ENCODE measurements around the gene RNF7.
"Not testable (repeated sequence)": the region's sequence is repeated elsewhere in the genome, so short reads cannot be mapped to it uniquely, and the experiment has no call there.

RNF7 gene

GRCh38 chr3:141735770-141736465, 2.2 kb upstream of the RNF7 start:
- no peak for DNase-seq

- DNase-seq: no peak
Observed at GRCh38 chr3:141737093-141737492, 1.0 kb upstream of the RNF7 start.

- no peak for DNase-seq
Observed at GRCh38 chr3:141737678-141738021, 448 bp upstream of the RNF7 start.

- no peak for DNase-seq
Observed at GRCh38 chr3:141738891-141739363, 829 bp downstream of the RNF7 start.

GRCh38 chr3:141739731-141740130, 1.6 kb downstream of the RNF7 start:
- DNase-seq: no peak

- DNase-seq: no peak
Observed at GRCh38 chr3:141740349-141740748, 2.3 kb downstream of the RNF7 start.

- no peak for DNase-seq
Observed at GRCh38 chr3:141743305-141743704, 5.2 kb downstream of the RNF7 start.

- no peak for DNase-seq
Observed at GRCh38 chr3:141746962-141747361, 8.9 kb downstream of the RNF7 start.

- no peak for DNase-seq
Observed at GRCh38 chr3:141753399-141753798, 15.3 kb downstream of the RNF7 start.

GRCh38 chr3:141754032-141754431, 15.9 kb downstream of the RNF7 start:
- no peak for DNase-seq

- not testable (repeated sequence) for DNase-seq
Observed at GRCh38 chr3:141762552-141762951, 24.5 kb downstream of the RNF7 start.

- DNase-seq: no peak
Observed at GRCh38 chr3:141763088-141763750, 25.1 kb downstream of the RNF7 start, which contains the start of gene GRK7. TSS of gene GRK7 (plus strand) at chr3:141763408. CDS start at chr3:141778285, 14,877 bp downstream.

- no peak for DNase-seq
Observed at GRCh38 chr3:141764045-141764444, 25.9 kb downstream of the RNF7 start.

- no peak for DNase-seq
Observed at GRCh38 chr3:141764465-141764864, 26.4 kb downstream of the RNF7 start.

GRCh38 chr3:141764986-141765385, 26.9 kb downstream of the RNF7 start:
- DNase-seq: no peak

GRCh38 chr3:141767066-141767465, 29.0 kb downstream of the RNF7 start:
- no peak for DNase-seq

- no peak for DNase-seq
Observed at GRCh38 chr3:141769221-141769894, 31.3 kb downstream of the RNF7 start.

- no peak for DNase-seq
Observed at GRCh38 chr3:141773676-141774075, 35.6 kb downstream of the RNF7 start.

GRCh38 chr3:141776376-141776775, 38.3 kb downstream of the RNF7 start:
- DNase-seq: no peak

- DNase-seq: no peak
Observed at GRCh38 chr3:141776885-141777284, 38.8 kb downstream of the RNF7 start.

- DNase-seq: no peak
Observed at GRCh38 chr3:141777957-141778813, 40.1 kb downstream of the RNF7 start.

- no peak for DNase-seq
Observed at GRCh38 chr3:141779667-141780066, 41.6 kb downstream of the RNF7 start.

GRCh38 chr3:141782386-141782932, 44.4 kb downstream of the RNF7 start:
- DNase-seq: no peak
